Progenitor cell of endocrine pancreas (in vitro differentiated cells): Measurements from ENCODE around the gene APOB. TPM values are rescaled to one million over a fixed set of nuclear protein-coding genes. Genes with fewer than 3 reads are reported as not detected.

Source experiments
- DNase-seq: peaks from one replicate; pipeline ENCODE4 v3.0.0; 2021; ENCODE audit warnings: low spot score; ENCODE audit not compliant: unreplicated experiment
- H3K27ac Mint-ChIP-seq: 2 replicates; pipeline ENCODE4 v1.8.0; 2021; ENCODE audit warnings: mild to moderate bottlenecking, moderate library complexity, mixed read lengths
- H3K27me3 Mint-ChIP-seq: 2 replicates; pipeline ENCODE4 v1.8.0; 2021; ENCODE audit warnings: mixed read lengths
- H3K36me3 Mint-ChIP-seq: 2 replicates; pipeline ENCODE4 v1.8.0; 2022; ENCODE audit warnings: mixed read lengths; ENCODE audit not compliant: insufficient read depth
- H3K4me1 Mint-ChIP-seq: 2 replicates; pipeline ENCODE4 v1.8.0; 2021; ENCODE audit warnings: low read depth, mixed read lengths
- H3K4me3 Mint-ChIP-seq: 2 replicates; pipeline ENCODE4 v1.8.0; 2021; ENCODE audit warnings: low read depth, mild to moderate bottlenecking, moderate library complexity, mixed read lengths
- H3K9me3 Mint-ChIP-seq: 2 replicates; pipeline ENCODE4 v1.8.0; 2021; ENCODE audit warnings: low read depth, mixed read lengths
- total RNA-seq: library from RNA; stranded (reverse); gene quantifications from 2 replicates; pipeline ENCODE4 v1.2.1, GENCODE V29; 2021
- TF ChIP-seq, protein P1 (sequence below): fragments of 200-600 bp; sonication (generic); IDR thresholded peaks from one replicate; pipeline ENCODE4 v1.5.0; 2021; ENCODE audit warnings: antibody characterized with exemption, mild to moderate bottlenecking; ENCODE audit not compliant: unreplicated experiment

The APOB gene
- total RNA-seq, 1 donor from 2014 or later: 15.6 TPM

DNA sequence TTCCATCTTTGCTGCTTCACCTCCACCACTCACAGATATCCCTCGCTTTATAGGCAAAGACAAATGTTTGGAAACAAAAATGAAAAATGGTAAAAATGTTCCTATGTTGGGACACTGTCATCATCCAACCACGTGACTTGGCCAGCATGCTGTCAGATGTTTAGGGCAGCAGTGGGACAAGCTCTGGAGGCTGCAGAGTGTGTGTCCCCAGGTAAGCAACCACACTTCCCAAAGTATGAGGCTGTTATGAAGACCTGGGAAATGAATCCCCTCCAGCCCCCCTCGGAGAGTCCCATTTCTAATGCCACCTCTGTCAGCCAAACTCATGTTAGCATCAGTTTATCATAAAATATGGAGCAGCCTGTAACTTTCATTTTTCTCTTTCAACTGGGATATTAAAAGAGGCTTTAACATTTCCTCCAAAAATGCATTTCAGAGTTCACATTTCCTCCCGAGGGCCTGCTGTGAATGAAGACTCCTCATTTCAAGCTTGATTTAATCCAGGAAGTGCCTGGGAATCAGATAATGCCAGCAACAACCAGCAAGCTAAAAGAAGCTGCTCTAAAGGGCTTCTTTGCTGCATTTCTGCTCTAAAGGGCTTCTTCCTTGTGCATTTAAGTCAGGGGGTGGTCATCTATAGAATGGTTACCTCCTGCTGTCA lies 66.2 kb downstream of the APOB start:
- Mint-ChIP-seq H3K4me1 (no peaks in the 10 kb centered on the region), H3K9me3 (no peaks in the 10 kb centered on the region), H3K4me3 (no peak overlapping the region), H3K36me3 (no peaks in the 10 kb centered on the region), H3K27ac (no peak overlapping the region), H3K27me3 (peaks cover 5% of the 10 kb centered on the region)
- TF ChIP-seq, protein P1, sequence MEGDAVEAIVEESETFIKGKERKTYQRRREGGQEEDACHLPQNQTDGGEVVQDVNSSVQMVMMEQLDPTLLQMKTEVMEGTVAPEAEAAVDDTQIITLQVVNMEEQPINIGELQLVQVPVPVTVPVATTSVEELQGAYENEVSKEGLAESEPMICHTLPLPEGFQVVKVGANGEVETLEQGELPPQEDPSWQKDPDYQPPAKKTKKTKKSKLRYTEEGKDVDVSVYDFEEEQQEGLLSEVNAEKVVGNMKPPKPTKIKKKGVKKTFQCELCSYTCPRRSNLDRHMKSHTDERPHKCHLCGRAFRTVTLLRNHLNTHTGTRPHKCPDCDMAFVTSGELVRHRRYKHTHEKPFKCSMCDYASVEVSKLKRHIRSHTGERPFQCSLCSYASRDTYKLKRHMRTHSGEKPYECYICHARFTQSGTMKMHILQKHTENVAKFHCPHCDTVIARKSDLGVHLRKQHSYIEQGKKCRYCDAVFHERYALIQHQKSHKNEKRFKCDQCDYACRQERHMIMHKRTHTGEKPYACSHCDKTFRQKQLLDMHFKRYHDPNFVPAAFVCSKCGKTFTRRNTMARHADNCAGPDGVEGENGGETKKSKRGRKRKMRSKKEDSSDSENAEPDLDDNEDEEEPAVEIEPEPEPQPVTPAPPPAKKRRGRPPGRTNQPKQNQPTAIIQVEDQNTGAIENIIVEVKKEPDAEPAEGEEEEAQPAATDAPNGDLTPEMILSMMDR: no peak
- no peak for DNase-seq

DNA sequence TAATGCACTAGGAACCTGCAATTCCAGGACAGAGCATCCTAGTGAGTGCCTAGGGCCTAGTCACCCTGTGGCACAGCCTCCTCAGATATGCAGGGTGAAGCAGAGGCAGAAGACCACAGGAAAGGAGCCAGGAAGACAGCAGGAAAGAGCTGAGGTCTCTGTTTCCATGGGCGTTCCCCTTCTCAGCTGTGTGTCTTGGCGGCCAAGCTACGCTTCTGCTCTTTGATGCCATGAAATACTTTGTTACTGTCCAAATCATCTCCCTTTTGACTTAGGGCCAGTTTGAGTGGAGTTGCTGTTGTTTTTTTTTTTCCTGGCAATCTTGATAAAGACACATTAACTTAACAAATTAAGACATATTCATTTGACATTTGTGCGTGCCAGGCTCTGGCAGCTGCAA lies 67.3 kb downstream of the APOB start:
- no peaks in the 10 kb centered on the region for H3K4me1 Mint-ChIP-seq
- TF ChIP-seq, protein P1: no peak
- no peaks in the 10 kb centered on the region for H3K9me3 Mint-ChIP-seq
- H3K27ac Mint-ChIP-seq: no peak overlapping the region
- no peaks in the 10 kb centered on the region for H3K36me3 Mint-ChIP-seq
- H3K4me3 Mint-ChIP-seq: no peak overlapping the region
- DNase-seq: no peak
- peaks cover 5% of the 10 kb centered on the region for H3K27me3 Mint-ChIP-seq

GRCh38 chr2:20972792-20973565 lies 70.9 kb downstream of the APOB start:
- no peak for DNase-seq
- Mint-ChIP-seq H3K27me3 (peaks cover 16% of the 10 kb centered on the region), H3K27ac (no peak overlapping the region), H3K4me3 (no peak overlapping the region), H3K9me3 (no peaks in the 10 kb centered on the region), H3K36me3 (no peaks in the 10 kb centered on the region), H3K4me1 (no peaks in the 10 kb centered on the region)
- TF ChIP-seq, protein P1: no peak

DNA sequence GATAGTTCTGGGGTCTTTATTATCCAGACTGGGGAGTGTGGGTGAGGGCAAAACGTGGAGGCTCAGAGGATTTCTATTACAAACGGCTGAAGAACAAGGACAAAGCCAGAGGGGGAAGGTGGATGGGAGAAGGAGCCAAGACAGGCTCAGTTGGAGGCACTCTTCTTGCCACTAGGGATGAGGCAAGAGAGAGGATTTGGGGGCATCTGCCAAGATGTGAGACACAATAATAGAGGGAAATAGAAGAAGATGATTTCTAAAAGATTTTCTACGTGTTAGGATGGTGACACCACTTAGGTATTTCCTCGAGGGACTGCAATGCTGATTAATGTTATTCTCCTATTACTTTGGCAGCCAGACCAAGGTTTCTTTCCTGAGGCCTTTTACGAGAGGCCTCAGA lies 71.8 kb downstream of the APOB start:
- DNase-seq: no peak
- no peaks in the 10 kb centered on the region for H3K4me1 Mint-ChIP-seq
- H3K27me3 Mint-ChIP-seq: peaks cover 20% of the 10 kb centered on the region

GRCh38 chr2:20970068-20970467 lies 73.8 kb downstream of the APOB start:
- Mint-ChIP-seq H3K36me3 (no peaks in the 10 kb centered on the region), H3K4me3 (no peak overlapping the region), H3K9me3 (no peaks in the 10 kb centered on the region), H3K27me3 (peaks cover 29% of the 10 kb centered on the region), H3K4me1 (no peaks in the 10 kb centered on the region), H3K27ac (no peak overlapping the region)
- TF ChIP-seq, protein P1: no peak
- DNase-seq: no peak

More for the DNA sequence above, 71.8 kb downstream of the APOB start:
- TF ChIP-seq, protein P1: no peak
- Mint-ChIP-seq H3K36me3 (no peaks in the 10 kb centered on the region), H3K9me3 (no peaks in the 10 kb centered on the region), H3K4me3 (no peak overlapping the region), H3K27ac (no peak overlapping the region)
